H1 (cell line): ENCODE results near the gene ZBTB25. TPM values are rescaled to one million over a fixed set of nuclear protein-coding genes. Genes with fewer than 3 reads are reported as not detected.

Experiments used
- ASH2L ChIP-seq: fragments of 200-600, 300-600 bp; sonication (generic); IDR thresholded peaks from one replicate; pipeline ENCODE4 v1.7.1; 2017; ENCODE audit warnings: low read length
- BACH1 ChIP-seq: IDR thresholded peaks from 2 replicates; pipeline ENCODE4 v1.6.1; 2012; ENCODE audit warnings: low read length, improper control_type of control experiment
- FOSL1 ChIP-seq: IDR thresholded peaks from 2 replicates; pipeline ENCODE4 v1.6.1; 2011; ENCODE audit warnings: mild to moderate bottlenecking, low read depth, low read length, moderate library complexity; ENCODE audit not compliant: insufficient read depth
- NANOG ChIP-seq: IDR thresholded peaks from 2 replicates; pipeline ENCODE4 v1.6.1; 2011; ENCODE audit warnings: low read length, low read depth, mild to moderate bottlenecking, inconsistent platforms; ENCODE audit not compliant: insufficient read depth, poor library complexity, severe bottlenecking
- RAD21 ChIP-seq, 2 experiments: IDR thresholded peaks in 1 of 2; conservative IDR thresholded peaks in 1 of 2; 2 replicates each; pipeline ENCODE4 v1.6.1; 2011; ENCODE audit warnings: low read depth in 2 of 2, low read length in 2 of 2, improper control_type of control experiment in 1 of 2, inconsistent platforms in 1 of 2, mild to moderate bottlenecking in 1 of 2, moderate library complexity in 1 of 2
- SP2 ChIP-seq: IDR thresholded peaks from 2 replicates; pipeline ENCODE4 v1.6.1; 2012; ENCODE audit warnings: mild to moderate bottlenecking, low read length, inconsistent platforms
- SUZ12 ChIP-seq: fragments of 200-600 bp; sonication (generic); IDR thresholded peaks from 2 replicates; pipeline ENCODE4 v1.6.1; 2012; ENCODE audit warnings: mild to moderate bottlenecking, inconsistent platforms, low read length, moderate library complexity, mixed read lengths
- TCF12 ChIP-seq: IDR thresholded peaks from 2 replicates; pipeline ENCODE4 v1.6.1; 2011; ENCODE audit warnings: low read depth, mild to moderate bottlenecking, low read length
- TEAD4 ChIP-seq: IDR thresholded peaks from 2 replicates; pipeline ENCODE4 v1.6.1; 2012; ENCODE audit warnings: low read depth, low read length, inconsistent platforms, mixed read lengths
- polyA plus RNA-seq, 7 experiments: library from polyadenylated mRNA; depleted of rRNA in 3 of 7; stranded (reverse) in 5 of 7; unstranded in 2 of 7; fragments of >200 nt in 5 of 7; fragments of 200-250 nt in 2 of 7; gene quantifications; 1 replicate in 5 of 7; 2 replicates in 1 of 7; 4 replicates in 1 of 7; pipeline versions ENCODE4 v1.2.1 to v1.2.3, GENCODE V29; 2011 to 2013; ENCODE audit warnings: missing spikeins in 2 of 7, mixed read lengths in 2 of 7
- total RNA-seq: library from RNA; stranded (reverse); fragmentation: NEBNext Ultra II Directional; extraction: Animal tissue kit (Norgen Biotek cat#: 25700); gene quantifications from 2 replicates; pipeline ENCODE4 v1.2.1, GENCODE V29; 2021
- TF ChIP-seq, protein P1 (sequence below): fragments of 300-600 bp; sonication (generic); IDR thresholded peaks from 2 replicates; pipeline ENCODE4 v1.7.1; 2012; ENCODE audit warnings: low read length, moderate library complexity, mild to moderate bottlenecking, inconsistent platforms; ENCODE audit not compliant: insufficient replicate concordance

ZBTB25 gene
- total and polyA plus RNA-seq, 2 of the 8 experiments (the other 6 are each of a cell fraction or from before 2014, with no cell fraction given): 5.4 to 11.4 TPM

GRCh38 chr14:64503434-64504309 lies at the start of gene ZBTB25 (continued):
- TF ChIP-seq, protein P1, sequence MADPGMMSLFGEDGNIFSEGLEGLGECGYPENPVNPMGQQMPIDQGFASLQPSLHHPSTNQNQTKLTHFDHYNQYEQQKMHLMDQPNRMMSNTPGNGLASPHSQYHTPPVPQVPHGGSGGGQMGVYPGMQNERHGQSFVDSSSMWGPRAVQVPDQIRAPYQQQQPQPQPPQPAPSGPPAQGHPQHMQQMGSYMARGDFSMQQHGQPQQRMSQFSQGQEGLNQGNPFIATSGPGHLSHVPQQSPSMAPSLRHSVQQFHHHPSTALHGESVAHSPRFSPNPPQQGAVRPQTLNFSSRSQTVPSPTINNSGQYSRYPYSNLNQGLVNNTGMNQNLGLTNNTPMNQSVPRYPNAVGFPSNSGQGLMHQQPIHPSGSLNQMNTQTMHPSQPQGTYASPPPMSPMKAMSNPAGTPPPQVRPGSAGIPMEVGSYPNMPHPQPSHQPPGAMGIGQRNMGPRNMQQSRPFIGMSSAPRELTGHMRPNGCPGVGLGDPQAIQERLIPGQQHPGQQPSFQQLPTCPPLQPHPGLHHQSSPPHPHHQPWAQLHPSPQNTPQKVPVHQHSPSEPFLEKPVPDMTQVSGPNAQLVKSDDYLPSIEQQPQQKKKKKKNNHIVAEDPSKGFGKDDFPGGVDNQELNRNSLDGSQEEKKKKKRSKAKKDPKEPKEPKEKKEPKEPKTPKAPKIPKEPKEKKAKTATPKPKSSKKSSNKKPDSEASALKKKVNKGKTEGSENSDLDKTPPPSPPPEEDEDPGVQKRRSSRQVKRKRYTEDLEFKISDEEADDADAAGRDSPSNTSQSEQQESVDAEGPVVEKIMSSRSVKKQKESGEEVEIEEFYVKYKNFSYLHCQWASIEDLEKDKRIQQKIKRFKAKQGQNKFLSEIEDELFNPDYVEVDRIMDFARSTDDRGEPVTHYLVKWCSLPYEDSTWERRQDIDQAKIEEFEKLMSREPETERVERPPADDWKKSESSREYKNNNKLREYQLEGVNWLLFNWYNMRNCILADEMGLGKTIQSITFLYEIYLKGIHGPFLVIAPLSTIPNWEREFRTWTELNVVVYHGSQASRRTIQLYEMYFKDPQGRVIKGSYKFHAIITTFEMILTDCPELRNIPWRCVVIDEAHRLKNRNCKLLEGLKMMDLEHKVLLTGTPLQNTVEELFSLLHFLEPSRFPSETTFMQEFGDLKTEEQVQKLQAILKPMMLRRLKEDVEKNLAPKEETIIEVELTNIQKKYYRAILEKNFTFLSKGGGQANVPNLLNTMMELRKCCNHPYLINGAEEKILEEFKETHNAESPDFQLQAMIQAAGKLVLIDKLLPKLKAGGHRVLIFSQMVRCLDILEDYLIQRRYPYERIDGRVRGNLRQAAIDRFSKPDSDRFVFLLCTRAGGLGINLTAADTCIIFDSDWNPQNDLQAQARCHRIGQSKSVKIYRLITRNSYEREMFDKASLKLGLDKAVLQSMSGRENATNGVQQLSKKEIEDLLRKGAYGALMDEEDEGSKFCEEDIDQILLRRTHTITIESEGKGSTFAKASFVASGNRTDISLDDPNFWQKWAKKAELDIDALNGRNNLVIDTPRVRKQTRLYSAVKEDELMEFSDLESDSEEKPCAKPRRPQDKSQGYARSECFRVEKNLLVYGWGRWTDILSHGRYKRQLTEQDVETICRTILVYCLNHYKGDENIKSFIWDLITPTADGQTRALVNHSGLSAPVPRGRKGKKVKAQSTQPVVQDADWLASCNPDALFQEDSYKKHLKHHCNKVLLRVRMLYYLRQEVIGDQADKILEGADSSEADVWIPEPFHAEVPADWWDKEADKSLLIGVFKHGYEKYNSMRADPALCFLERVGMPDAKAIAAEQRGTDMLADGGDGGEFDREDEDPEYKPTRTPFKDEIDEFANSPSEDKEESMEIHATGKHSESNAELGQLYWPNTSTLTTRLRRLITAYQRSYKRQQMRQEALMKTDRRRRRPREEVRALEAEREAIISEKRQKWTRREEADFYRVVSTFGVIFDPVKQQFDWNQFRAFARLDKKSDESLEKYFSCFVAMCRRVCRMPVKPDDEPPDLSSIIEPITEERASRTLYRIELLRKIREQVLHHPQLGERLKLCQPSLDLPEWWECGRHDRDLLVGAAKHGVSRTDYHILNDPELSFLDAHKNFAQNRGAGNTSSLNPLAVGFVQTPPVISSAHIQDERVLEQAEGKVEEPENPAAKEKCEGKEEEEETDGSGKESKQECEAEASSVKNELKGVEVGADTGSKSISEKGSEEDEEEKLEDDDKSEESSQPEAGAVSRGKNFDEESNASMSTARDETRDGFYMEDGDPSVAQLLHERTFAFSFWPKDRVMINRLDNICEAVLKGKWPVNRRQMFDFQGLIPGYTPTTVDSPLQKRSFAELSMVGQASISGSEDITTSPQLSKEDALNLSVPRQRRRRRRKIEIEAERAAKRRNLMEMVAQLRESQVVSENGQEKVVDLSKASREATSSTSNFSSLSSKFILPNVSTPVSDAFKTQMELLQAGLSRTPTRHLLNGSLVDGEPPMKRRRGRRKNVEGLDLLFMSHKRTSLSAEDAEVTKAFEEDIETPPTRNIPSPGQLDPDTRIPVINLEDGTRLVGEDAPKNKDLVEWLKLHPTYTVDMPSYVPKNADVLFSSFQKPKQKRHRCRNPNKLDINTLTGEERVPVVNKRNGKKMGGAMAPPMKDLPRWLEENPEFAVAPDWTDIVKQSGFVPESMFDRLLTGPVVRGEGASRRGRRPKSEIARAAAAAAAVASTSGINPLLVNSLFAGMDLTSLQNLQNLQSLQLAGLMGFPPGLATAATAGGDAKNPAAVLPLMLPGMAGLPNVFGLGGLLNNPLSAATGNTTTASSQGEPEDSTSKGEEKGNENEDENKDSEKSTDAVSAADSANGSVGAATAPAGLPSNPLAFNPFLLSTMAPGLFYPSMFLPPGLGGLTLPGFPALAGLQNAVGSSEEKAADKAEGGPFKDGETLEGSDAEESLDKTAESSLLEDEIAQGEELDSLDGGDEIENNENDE: no peak
- no peak for TF ChIP-seq FOSL1
- TF ChIP-seq SUZ12: no peak
- TF ChIP-seq ASH2L: peak; percentile 47
- no peak for TF ChIP-seq RAD21 (IDR thresholded peaks at IDR 0.05 in 1 of 2, conservative IDR thresholded peaks at IDR 0.05 in 1 of 2; ENCODE audit: low read depth in 2 of 2, low read length in 2 of 2)
- TF ChIP-seq NANOG: no peak
- TF ChIP-seq BACH1: peak; percentile 60; the same call in 1 of the 2 replicates
- TF ChIP-seq TCF12: no peak
- TF ChIP-seq SP2: no peak
- TF ChIP-seq TEAD4: no peak
